ENCODE results near the gene BICC1. TPM values are rescaled to one million over a fixed set of nuclear protein-coding genes. Genes with fewer than 3 reads are reported as not detected.

The BICC1 gene
- total RNA-seq, 1 experiment from 2014 or later = 0.57 TPM

DNA sequence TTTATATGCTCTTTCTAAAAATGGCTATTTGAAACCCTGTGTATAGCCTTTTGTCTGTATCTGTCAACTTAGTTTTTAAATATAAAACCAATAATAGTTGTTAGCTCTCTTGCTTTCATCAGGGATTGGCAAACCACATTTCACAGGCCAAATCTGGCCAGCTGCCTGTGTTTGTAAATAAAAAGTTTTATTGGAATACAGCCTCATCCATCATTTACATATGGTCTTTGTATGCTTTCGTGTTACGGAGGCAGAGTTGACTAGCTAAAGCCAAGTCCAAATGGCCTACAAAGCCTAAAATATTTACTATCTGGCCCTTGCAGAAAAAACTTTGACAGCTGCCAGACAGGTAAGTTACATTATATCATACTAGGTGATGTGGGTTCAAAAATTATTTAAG lies 235.0 kb downstream of the BICC1 start:
- no peaks in the 10 kb centered on the region for H3K23me2 ChIP-seq (ENCODE audit: insufficient read length, low read depth, low read length, poor library complexity, severe bottlenecking)

More for the DNA sequence above, 235.0 kb downstream of the BICC1 start:
- Histone ChIP-seq H3K56ac (ENCODE audit: insufficient read length, low read depth, low read length) (no peak overlapping the region), H2BK12ac (ENCODE audit: insufficient read length, low read depth, low read length) (no peak overlapping the region), H2BK15ac (ENCODE audit: low read depth, low read length) (no peak overlapping the region), H2AK5ac (ENCODE audit: insufficient read length, low read length) (no peak overlapping the region), H4K5ac (ENCODE audit: insufficient read length, low read depth, low read length) (no peak overlapping the region), H3K9me3 (ENCODE audit: control insufficient read depth, low read depth, low read length) (no peaks in the 10 kb centered on the region), H3K79me2 (ENCODE audit: insufficient read depth, low read length) (no peaks in the 10 kb centered on the region), H2BK120ac (ENCODE audit: low read depth, low read length, poor library complexity, severe bottlenecking) (no peak overlapping the region), H4K20me1 (ENCODE audit: control insufficient read depth, insufficient read depth, insufficient read length) (no peaks in the 10 kb centered on the region), H3K4me2 (ENCODE audit: insufficient read depth, insufficient read length, low read length) (no peak overlapping the region), H3K4ac (ENCODE audit: low read depth, low read length) (no peak overlapping the region), H3T11ph (ENCODE audit: low read length) (no peak overlapping the region), H4K8ac (replicated peaks; ENCODE audit: insufficient read length, low read depth, low read length) (no peak overlapping the region), H3K27ac (ENCODE audit: insufficient read length, low read depth, low read length) (no peak overlapping the region), H3K18ac (ENCODE audit: insufficient read length, low read depth, low read length) (no peak overlapping the region), H2BK5ac (ENCODE audit: insufficient read length, low read length) (no peak overlapping the region), H3K23ac (ENCODE audit: insufficient read length, low read depth, low read length) (no peak overlapping the region), H3K27me3 (ENCODE audit: insufficient read depth, low read length) (no peaks in the 10 kb centered on the region), H3K4me1 (ENCODE audit: insufficient read depth, low read length) (peaks cover 3% of the 10 kb centered on the region; the same call in 1 of the 2 replicates), H2AFZ (ENCODE audit: low read length) (no peak overlapping the region), H4K91ac (ENCODE audit: insufficient read length, low read depth, low read length) (no peak overlapping the region), H3K9ac (ENCODE audit: extremely low read depth, insufficient read length, low read length) (no peak overlapping the region), H2BK20ac (ENCODE audit: low read depth, low read length, poor library complexity, severe bottlenecking) (no peak overlapping the region), H3K79me1 (ENCODE audit: insufficient read depth, low read depth, low read length, poor library complexity, severe bottlenecking) (no peaks in the 10 kb centered on the region), H3K14ac (ENCODE audit: insufficient read depth, low read length) (no peak overlapping the region)
- H3K27me3 Mint-ChIP-seq (ENCODE audit: low read depth) = no peaks in the 10 kb centered on the region
- TF ChIP-seq, protein P1, sequence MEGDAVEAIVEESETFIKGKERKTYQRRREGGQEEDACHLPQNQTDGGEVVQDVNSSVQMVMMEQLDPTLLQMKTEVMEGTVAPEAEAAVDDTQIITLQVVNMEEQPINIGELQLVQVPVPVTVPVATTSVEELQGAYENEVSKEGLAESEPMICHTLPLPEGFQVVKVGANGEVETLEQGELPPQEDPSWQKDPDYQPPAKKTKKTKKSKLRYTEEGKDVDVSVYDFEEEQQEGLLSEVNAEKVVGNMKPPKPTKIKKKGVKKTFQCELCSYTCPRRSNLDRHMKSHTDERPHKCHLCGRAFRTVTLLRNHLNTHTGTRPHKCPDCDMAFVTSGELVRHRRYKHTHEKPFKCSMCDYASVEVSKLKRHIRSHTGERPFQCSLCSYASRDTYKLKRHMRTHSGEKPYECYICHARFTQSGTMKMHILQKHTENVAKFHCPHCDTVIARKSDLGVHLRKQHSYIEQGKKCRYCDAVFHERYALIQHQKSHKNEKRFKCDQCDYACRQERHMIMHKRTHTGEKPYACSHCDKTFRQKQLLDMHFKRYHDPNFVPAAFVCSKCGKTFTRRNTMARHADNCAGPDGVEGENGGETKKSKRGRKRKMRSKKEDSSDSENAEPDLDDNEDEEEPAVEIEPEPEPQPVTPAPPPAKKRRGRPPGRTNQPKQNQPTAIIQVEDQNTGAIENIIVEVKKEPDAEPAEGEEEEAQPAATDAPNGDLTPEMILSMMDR (conservative IDR thresholded peaks at IDR 0.05) = no peak
- no peak overlapping the region for H3K4me3 Mint-ChIP-seq
- H3K4me1 Mint-ChIP-seq = peaks cover 10 to 12% of the 10 kb centered on the region in 2 experiments
- no peak overlapping the region for H3K27ac Mint-ChIP-seq
- WGBS (ENCODE audit: extremely low coverage, insufficient read length, low lambda C conversion rate) = no CpG with 5 or more reads among the region's 2 CpGs
- no peaks in the 10 kb centered on the region for H3K9me3 Mint-ChIP-seq
- no peak for DNase-seq
- H3K36me3 Mint-ChIP-seq (ENCODE audit: insufficient read depth in 1 of 3, low read depth in 3 of 3) = no peaks in the 10 kb centered on the region

Data from H9 (cell line).